Upper lobe of left lung (tissue), 4 donors: ENCODE data around the gene PIK3C2G.

Experiments
- EP300 ChIP-seq, 4 donors: sonication (generic); formaldehyde crosslinking; IDR thresholded peaks; one replicate each; pipeline ENCODE4 v1.5.1; 2017; ENCODE audit warnings: antibody characterized with exemption in 4 of 4, control low read depth in 2 of 4
- POLR2A ChIP-seq, 4 donors: fragments of 450-650 bp; IDR thresholded peaks; one replicate each; pipeline ENCODE4 v1.5.1; 2016 to 2017; ENCODE audit warnings: antibody characterized with exemption in 4 of 4, mild to moderate bottlenecking in 2 of 4
- POLR2AphosphoS5 ChIP-seq, 2 donors: sonication (generic); formaldehyde crosslinking; IDR thresholded peaks; one replicate each; pipeline ENCODE4 v1.5.1; 2017; ENCODE audit warnings: antibody characterized with exemption in 2 of 2
- TF ChIP-seq, protein P1 (sequence below), 6 experiments: fragments of 450-650 bp in 4 of 6; fragments of 200-600 bp in 2 of 6; sonication (generic) in 2 of 6; IDR thresholded peaks; one replicate each; pipeline ENCODE4 v1.5.1; 2016 to 2019; ENCODE audit warnings: antibody characterized with exemption in 6 of 6

- TF ChIP-seq POLR2AphosphoS5 (IDR thresholded peaks at IDR 0.05) (no peak), EP300 (IDR thresholded peaks at IDR 0.05) (no peak), POLR2A (IDR thresholded peaks at IDR 0.05) (no peak)
- TF ChIP-seq, protein P1, sequence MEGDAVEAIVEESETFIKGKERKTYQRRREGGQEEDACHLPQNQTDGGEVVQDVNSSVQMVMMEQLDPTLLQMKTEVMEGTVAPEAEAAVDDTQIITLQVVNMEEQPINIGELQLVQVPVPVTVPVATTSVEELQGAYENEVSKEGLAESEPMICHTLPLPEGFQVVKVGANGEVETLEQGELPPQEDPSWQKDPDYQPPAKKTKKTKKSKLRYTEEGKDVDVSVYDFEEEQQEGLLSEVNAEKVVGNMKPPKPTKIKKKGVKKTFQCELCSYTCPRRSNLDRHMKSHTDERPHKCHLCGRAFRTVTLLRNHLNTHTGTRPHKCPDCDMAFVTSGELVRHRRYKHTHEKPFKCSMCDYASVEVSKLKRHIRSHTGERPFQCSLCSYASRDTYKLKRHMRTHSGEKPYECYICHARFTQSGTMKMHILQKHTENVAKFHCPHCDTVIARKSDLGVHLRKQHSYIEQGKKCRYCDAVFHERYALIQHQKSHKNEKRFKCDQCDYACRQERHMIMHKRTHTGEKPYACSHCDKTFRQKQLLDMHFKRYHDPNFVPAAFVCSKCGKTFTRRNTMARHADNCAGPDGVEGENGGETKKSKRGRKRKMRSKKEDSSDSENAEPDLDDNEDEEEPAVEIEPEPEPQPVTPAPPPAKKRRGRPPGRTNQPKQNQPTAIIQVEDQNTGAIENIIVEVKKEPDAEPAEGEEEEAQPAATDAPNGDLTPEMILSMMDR (IDR thresholded peaks at IDR 0.05) = no peak
Measured at GRCh38 chr12:18382236-18382885, 121.0 kb downstream of the PIK3C2G start.
